Endodermal cell (in vitro differentiated cells): ENCODE data around the gene EYS. TPM values are rescaled to one million over a fixed set of nuclear protein-coding genes. Genes with fewer than 3 reads are reported as not detected.
"Not testable (repeated sequence)": the region's sequence is repeated elsewhere in the genome, so short reads cannot be mapped to it uniquely, and the experiment has no call there.

Source experiments
- DNase-seq: peaks from one replicate; pipeline ENCODE4 v3.0.0-alpha.2; 2017
- H3K27ac ChIP-seq: 2 replicates; pipeline ENCODE4 v1.5.1; 2013; ENCODE audit warnings: mild to moderate bottlenecking, low read depth, low read length, moderate library complexity
- H3K27me3 ChIP-seq: 2 replicates; pipeline ENCODE4 v1.6.1; 2013; ENCODE audit warnings: mild to moderate bottlenecking, low read length, moderate library complexity; ENCODE audit not compliant: insufficient read depth, control insufficient read depth, poor library complexity, severe bottlenecking
- H3K36me3 ChIP-seq: 2 replicates; pipeline ENCODE4 v1.7.0; 2013; ENCODE audit warnings: mild to moderate bottlenecking, low read length, moderate library complexity; ENCODE audit not compliant: control insufficient read depth, insufficient read depth
- H3K4me1 ChIP-seq: one replicate; pipeline ENCODE4 v1.7.0; 2013; ENCODE audit warnings: low read length; ENCODE audit not compliant: control insufficient read depth, insufficient read depth
- H3K4me3 ChIP-seq: 2 replicates; pipeline ENCODE4 v1.5.1; 2013; ENCODE audit warnings: mild to moderate bottlenecking, low read length, moderate library complexity
- H3K9ac ChIP-seq: 2 replicates; pipeline ENCODE4 v1.6.1; 2013; ENCODE audit warnings: mild to moderate bottlenecking, low read length, moderate library complexity; ENCODE audit not compliant: poor library complexity, severe bottlenecking; ENCODE audit errors: extremely low read depth
- H3K9me3 ChIP-seq: 2 replicates; pipeline ENCODE4 v1.6.1; 2013; ENCODE audit warnings: mild to moderate bottlenecking, low read length, moderate library complexity; ENCODE audit not compliant: control insufficient read depth
- H3K27ac Mint-ChIP-seq: 2 replicates; pipeline ENCODE4 v1.8.0; 2020; ENCODE audit warnings: mixed read lengths
- H3K27me3 Mint-ChIP-seq: 2 replicates; pipeline ENCODE4 v1.8.0; 2021; ENCODE audit warnings: mild to moderate bottlenecking, mixed read lengths; ENCODE audit not compliant: insufficient read depth
- H3K36me3 Mint-ChIP-seq: 2 replicates; pipeline ENCODE4 v1.8.0; 2020; ENCODE audit warnings: low read depth, mixed read lengths
- H3K4me1 Mint-ChIP-seq: 2 replicates; pipeline ENCODE4 v1.8.0; 2020; ENCODE audit warnings: mixed read lengths
- H3K4me3 Mint-ChIP-seq: 2 replicates; pipeline ENCODE4 v1.8.0; 2020; ENCODE audit warnings: mild to moderate bottlenecking, moderate library complexity, mixed read lengths
- H3K9me3 Mint-ChIP-seq: 2 replicates; pipeline ENCODE4 v1.8.0; 2020; ENCODE audit warnings: mild to moderate bottlenecking, mixed read lengths
- CTCF ChIP-seq: fragments of 200-600 bp; sonication (generic); conservative IDR thresholded peaks from 2 replicates; pipeline ENCODE4 v1.5.0; 2021; ENCODE audit warnings: antibody characterized with exemption, mild to moderate bottlenecking
- WGBS, 2 experiments: methylation state at CpG; one replicate each; pipeline versions ENCODE4 v1.1.5 to v1.1.7; 2013; ENCODE audit warnings: missing lambda C conversion rate in 2 of 2, mixed read lengths in 1 of 2; ENCODE audit not compliant: insufficient coverage in 1 of 2, insufficient read length in 1 of 2; 5-methylcytosine and 5-hydroxymethylcytosine counted together
- total RNA-seq, 2 donors: library from RNA; stranded (reverse); fragmentation: NEBNext Ultra II Directional in 1 of 2; extraction: Animal tissue kit (Norgen Biotek cat#: 25700) in 1 of 2; gene quantifications; 2 replicates in 1 of 2; 3 replicates in 1 of 2; pipeline ENCODE4 v1.2.1, GENCODE V29; 2021

Gene EYS
- total RNA-seq, 2 donors from 2014 or later = 0.31 to 0.70 TPM

- Mint-ChIP-seq H3K9me3 (peaks cover 51% of the 10 kb centered on the region), H3K4me1 (peaks cover 18% of the 10 kb centered on the region), H3K4me3 (no peak overlapping the region), H3K36me3 (peaks cover 28% of the 10 kb centered on the region), H3K27ac (no peak overlapping the region), H3K27me3 (no peaks in the 10 kb centered on the region)
- Histone ChIP-seq H3K9me3 (peaks cover 33% of the 10 kb centered on the region), H3K27ac (no peak overlapping the region), H3K4me1 (no peaks in the 10 kb centered on the region), H3K36me3 (no peaks in the 10 kb centered on the region), H3K9ac (no peak overlapping the region), H3K4me3 (peak overlapping the region; percentile 55), H3K27me3 (no peaks in the 10 kb centered on the region)
- 95 to 100% methylated on average over 2 to 4 of the region's 4 CpGs for WGBS, 2 experiments
- TF ChIP-seq CTCF = no peak
- no peak for DNase-seq
These were observed 702.7 kb downstream of the EYS start for GRCh38 chr6:65004283-65004682.

GRCh38 chr6:65002882-65003281, 704.1 kb downstream of the EYS start:
- peaks cover 33% of the 10 kb centered on the region for H3K9me3 ChIP-seq
- not testable (repeated sequence) for H3K27ac Mint-ChIP-seq, H3K4me3 Mint-ChIP-seq, H3K27me3 ChIP-seq, H3K36me3 ChIP-seq, H3K4me1 ChIP-seq, H3K9ac ChIP-seq, H3K27ac ChIP-seq, H3K4me3 ChIP-seq, DNase-seq, H3K27me3 Mint-ChIP-seq
- Mint-ChIP-seq H3K9me3 (peaks cover 51% of the 10 kb centered on the region), H3K36me3 (peaks cover 24% of the 10 kb centered on the region), H3K4me1 (peaks cover 22% of the 10 kb centered on the region)
- WGBS, 2 experiments = 67 to 99% methylated on average over 1 to 4 of the region's 4 CpGs

GRCh38 chr6:65000815-65001214, 706.2 kb downstream of the EYS start:
- Mint-ChIP-seq H3K27ac (no peak overlapping the region), H3K9me3 (peaks cover 49% of the 10 kb centered on the region), H3K4me3 (no peak overlapping the region), H3K36me3 (peaks cover 24% of the 10 kb centered on the region), H3K4me1 (peaks cover 5% of the 10 kb centered on the region), H3K27me3 (no peaks in the 10 kb centered on the region)
- Histone ChIP-seq H3K4me3 (no peak overlapping the region), H3K9me3 (peaks cover 33% of the 10 kb centered on the region), H3K27ac (no peak overlapping the region), H3K27me3 (no peaks in the 10 kb centered on the region), H3K36me3 (no peaks in the 10 kb centered on the region), H3K4me1 (no peaks in the 10 kb centered on the region), H3K9ac (no peak overlapping the region)
- no peak for TF ChIP-seq CTCF
- DNase-seq = no peak
- WGBS, 2 experiments = 92 to 93% methylated on average over 3 to 7 of the region's 7 CpGs

- peaks cover 3% of the 10 kb centered on the region for H3K4me1 Mint-ChIP-seq
These were observed 708.8 kb downstream of the EYS start for GRCh38 chr6:64998204-64998603.

More at GRCh38 chr6:64998204-64998603, 708.8 kb downstream of the EYS start:
- Mint-ChIP-seq H3K9me3 (peaks cover 24% of the 10 kb centered on the region), H3K4me3 (no peak overlapping the region), H3K27me3 (no peaks in the 10 kb centered on the region), H3K36me3 (peaks cover 10% of the 10 kb centered on the region), H3K27ac (no peak overlapping the region)
- Histone ChIP-seq H3K4me1 (no peaks in the 10 kb centered on the region), H3K27me3 (no peaks in the 10 kb centered on the region), H3K27ac (no peak overlapping the region), H3K36me3 (no peaks in the 10 kb centered on the region), H3K9me3 (peaks cover 13% of the 10 kb centered on the region), H3K4me3 (no peak overlapping the region), H3K9ac (no peak overlapping the region)
- no peak for DNase-seq
- no peak for TF ChIP-seq CTCF
